ENCODE results near the gene QRSL1. TPM values are rescaled to one million over a fixed set of nuclear protein-coding genes. Genes with fewer than 3 reads are reported as not detected.

Gene QRSL1
- total and polyA plus RNA-seq, 10 of the 15 experiments (the other 5 are each of a cell fraction or from before 2014, with no cell fraction given): 11.9 to 23.5 (median 15.5) TPM

GRCh38 chr6:106705156-106705555 is 75.8 kb downstream of the QRSL1 start:
- Histone ChIP-seq H3K4me2 (ENCODE audit: control insufficient read depth, insufficient read depth) (no peak overlapping the region), H3K36me3 (ENCODE audit: control insufficient read depth in 2 of 2, insufficient read depth in 2 of 2, low read length in 1 of 2) (no peaks in the 10 kb centered on the region), H2AFZ (ENCODE audit: control insufficient read depth, low read depth, low read length) (no peak overlapping the region), H4K20me1 (ENCODE audit: control insufficient read depth, insufficient read depth) (no peaks in the 10 kb centered on the region), H3K4me1 (ENCODE audit: control insufficient read depth, insufficient read depth, low read length) (peaks cover 17% of the 10 kb centered on the region), H3K79me2 (ENCODE audit: control insufficient read depth, insufficient read depth, low read length) (no peaks in the 10 kb centered on the region), H3K9ac (ENCODE audit: control insufficient read depth, insufficient read depth, low read length) (no peak overlapping the region), H3K4me3 (no peak overlapping the region), H3K27ac (ENCODE audit: control insufficient read depth, insufficient read depth) (no peak overlapping the region), H3K9me3 (replicated peaks; ENCODE audit: control insufficient read depth, insufficient read depth, low read length) (peaks cover 9% of the 10 kb centered on the region; the same call in 2 of the 3 replicates), H3K27me3 (replicated peaks in 1 of 2; ENCODE audit: control insufficient read depth in 2 of 2, insufficient read depth in 2 of 2, low read length in 1 of 2) (no peaks in the 10 kb centered on the region)
- TF ChIP-seq NR2C2 (IDR thresholded peaks at IDR 0.05; ENCODE audit: borderline replicate concordance, control insufficient read depth, insufficient read length, low read depth) (no peak), HDGF (IDR thresholded peaks at IDR 0.05) (no peak), CHD1 (IDR thresholded peaks at IDR 0.05; ENCODE audit: low read depth, low read length) (no peak), IRF5 (IDR thresholded peaks at IDR 0.05; ENCODE audit: borderline replicate concordance) (no peak), RFX5 (IDR thresholded peaks at IDR 0.05; ENCODE audit: low read depth, low read length) (no peak), PBX3 (IDR thresholded peaks at IDR 0.05; ENCODE audit: insufficient replicate concordance, low read depth, low read length) (no peak), USF1 (IDR thresholded peaks at IDR 0.05; ENCODE audit: borderline replicate concordance, extremely low read length, insufficient read depth, low read depth, low read length) (no peak), TBL1XR1 (IDR thresholded peaks at IDR 0.05; ENCODE audit: low read depth, low read length) (no peak), NFIC (IDR thresholded peaks at IDR 0.05; ENCODE audit: low read depth, low read length) (no peak), BMI1 (IDR thresholded peaks at IDR 0.05; ENCODE audit: borderline replicate concordance) (no peak), RAD21 (IDR thresholded peaks at IDR 0.05; ENCODE audit: insufficient read depth, low read depth, low read length) (no peak), SPI1 (IDR thresholded peaks at IDR 0.05; ENCODE audit: borderline replicate concordance, insufficient read depth, low read depth, low read length) (no peak), ETV6 (conservative IDR thresholded peaks at IDR 0.05 in 1 of 2, IDR thresholded peaks at IDR 0.05 in 1 of 2; ENCODE audit: borderline replicate concordance in 1 of 2, low read depth in 1 of 2) (no peak), STAT1 (conservative IDR thresholded peaks at IDR 0.05) (no peak)
- TF ChIP-seq, protein P1, sequence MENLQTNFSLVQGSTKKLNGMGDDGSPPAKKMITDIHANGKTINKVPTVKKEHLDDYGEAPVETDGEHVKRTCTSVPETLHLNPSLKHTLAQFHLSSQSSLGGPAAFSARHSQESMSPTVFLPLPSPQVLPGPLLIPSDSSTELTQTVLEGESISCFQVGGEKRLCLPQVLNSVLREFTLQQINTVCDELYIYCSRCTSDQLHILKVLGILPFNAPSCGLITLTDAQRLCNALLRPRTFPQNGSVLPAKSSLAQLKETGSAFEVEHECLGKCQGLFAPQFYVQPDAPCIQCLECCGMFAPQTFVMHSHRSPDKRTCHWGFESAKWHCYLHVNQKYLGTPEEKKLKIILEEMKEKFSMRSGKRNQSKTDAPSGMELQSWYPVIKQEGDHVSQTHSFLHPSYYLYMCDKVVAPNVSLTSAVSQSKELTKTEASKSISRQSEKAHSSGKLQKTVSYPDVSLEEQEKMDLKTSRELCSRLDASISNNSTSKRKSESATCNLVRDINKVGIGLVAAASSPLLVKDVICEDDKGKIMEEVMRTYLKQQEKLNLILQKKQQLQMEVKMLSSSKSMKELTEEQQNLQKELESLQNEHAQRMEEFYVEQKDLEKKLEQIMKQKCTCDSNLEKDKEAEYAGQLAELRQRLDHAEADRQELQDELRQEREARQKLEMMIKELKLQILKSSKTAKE (IDR thresholded peaks at IDR 0.05; ENCODE audit: low read depth, poor library complexity, severe bottlenecking): no peak
- TF ChIP-seq, protein P2, sequence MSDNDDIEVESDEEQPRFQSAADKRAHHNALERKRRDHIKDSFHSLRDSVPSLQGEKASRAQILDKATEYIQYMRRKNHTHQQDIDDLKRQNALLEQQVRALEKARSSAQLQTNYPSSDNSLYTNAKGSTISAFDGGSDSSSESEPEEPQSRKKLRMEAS (IDR thresholded peaks at IDR 0.05; ENCODE audit: low read depth, low read length): no peak
- no peak for ATAC-seq
- no TSS peak for BruUV-seq (replicated peaks)
- 73% methylated on average over 6 of the region's 6 CpGs for WGBS (ENCODE audit: insufficient coverage, insufficient replicate concordance, low lambda C conversion rate, missing lambda C conversion rate)
- DNase-seq (ENCODE audit: low read depth, low spot score): no peak
- FAIRE-seq: no peak
- intact Hi-C loops (cut with micrococcal nuclease; ENCODE audit: unreplicated experiment) (no loop called here), in situ Hi-C loops (cut with MboI) (no loop called here)
- ChIA-PET POLR2A (no interaction called here), SMC1A (ENCODE audit: uncharacterized antibody, unreplicated experiment) (interaction anchor here (0.6 to 1.1 kb wide), 2 partner anchors 15 to 117 kb away, joined by 3 to 4 read pairs; no protein-coding TSS in a partner anchor), RAD21 (ENCODE audit: unreplicated experiment) (no interaction called here), CTCF (no interaction called here)

All from GM12878 (cell line).